Epithelial cell of esophagus (primary cell): ENCODE measurements around the gene ADAMTS14.
"Not testable (repeated sequence)": the region's sequence is repeated elsewhere in the genome, so short reads cannot be mapped to it uniquely, and the experiment has no call there.

Source experiments
- DNase-seq: peaks from one replicate; pipeline ENCODE4 v3.0.0; 2010; ENCODE audit warnings: low read depth
- H3K4me3 ChIP-seq: 2 replicates; pipeline ENCODE4 v1.5.1; 2011; ENCODE audit warnings: mild to moderate bottlenecking, low read length, control low read depth
- CTCF ChIP-seq: IDR thresholded peaks from 2 replicates; pipeline ENCODE4 v1.5.1; 2011; ENCODE audit warnings: low read depth, mild to moderate bottlenecking, low read length, control low read depth, inconsistent platforms; ENCODE audit not compliant: insufficient read depth; ENCODE audit errors: missing control alignments

ADAMTS14 gene

DNA sequence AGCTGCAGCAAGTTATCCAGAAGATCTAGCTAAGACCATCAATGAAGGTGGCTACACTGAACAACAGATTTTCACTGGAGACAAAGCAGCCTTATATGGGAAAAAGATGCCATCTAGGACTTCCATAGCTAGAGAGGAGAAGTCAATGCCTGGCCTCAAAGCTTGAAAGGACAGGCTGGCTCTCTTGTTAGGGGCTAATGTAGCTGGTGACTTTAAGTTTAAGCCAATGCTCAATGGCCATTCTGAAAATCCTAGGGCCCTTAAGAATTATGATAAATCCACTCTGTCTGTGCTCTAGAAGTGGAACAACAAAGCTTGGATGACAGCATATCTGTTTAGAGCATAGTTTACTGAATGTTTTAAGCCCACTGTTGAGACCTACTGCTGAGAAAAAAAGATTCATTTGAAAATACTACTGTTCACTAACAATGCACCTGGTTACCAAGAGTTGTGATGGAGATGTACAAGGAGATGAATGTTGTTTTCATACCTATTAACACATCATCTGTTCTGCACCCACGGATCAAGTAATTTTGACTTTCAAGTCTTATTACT is 13.6 kb upstream of the ADAMTS14 start:
- TF ChIP-seq CTCF = no peak
- H3K4me3 ChIP-seq = no peak overlapping the region
- no peak for DNase-seq

GRCh38 chr10:70659306-70659705 is 13.0 kb upstream of the ADAMTS14 start:
- no peak for TF ChIP-seq CTCF
- no peak overlapping the region for H3K4me3 ChIP-seq
- no peak for DNase-seq

DNA sequence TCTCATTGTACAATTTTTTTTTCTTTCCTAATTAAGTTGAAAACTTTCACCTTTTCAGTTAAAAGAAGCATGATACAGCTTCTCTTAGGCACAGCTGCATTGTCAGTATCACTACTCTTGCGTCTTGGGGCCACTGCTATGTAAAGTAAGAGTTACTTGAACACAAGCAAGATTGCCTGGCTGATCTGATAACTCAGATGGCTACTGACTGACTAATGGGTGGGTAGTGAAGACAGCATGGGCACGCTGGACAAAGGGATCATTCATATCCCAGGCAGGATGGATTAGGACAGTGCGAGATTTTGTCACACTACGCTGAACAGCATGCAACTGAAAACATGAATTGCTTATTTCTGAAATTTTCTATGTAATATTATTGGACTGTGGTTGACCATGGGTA is 11.6 kb upstream of the ADAMTS14 start:
- TF ChIP-seq CTCF = no peak
- DNase-seq = no peak

DNA sequence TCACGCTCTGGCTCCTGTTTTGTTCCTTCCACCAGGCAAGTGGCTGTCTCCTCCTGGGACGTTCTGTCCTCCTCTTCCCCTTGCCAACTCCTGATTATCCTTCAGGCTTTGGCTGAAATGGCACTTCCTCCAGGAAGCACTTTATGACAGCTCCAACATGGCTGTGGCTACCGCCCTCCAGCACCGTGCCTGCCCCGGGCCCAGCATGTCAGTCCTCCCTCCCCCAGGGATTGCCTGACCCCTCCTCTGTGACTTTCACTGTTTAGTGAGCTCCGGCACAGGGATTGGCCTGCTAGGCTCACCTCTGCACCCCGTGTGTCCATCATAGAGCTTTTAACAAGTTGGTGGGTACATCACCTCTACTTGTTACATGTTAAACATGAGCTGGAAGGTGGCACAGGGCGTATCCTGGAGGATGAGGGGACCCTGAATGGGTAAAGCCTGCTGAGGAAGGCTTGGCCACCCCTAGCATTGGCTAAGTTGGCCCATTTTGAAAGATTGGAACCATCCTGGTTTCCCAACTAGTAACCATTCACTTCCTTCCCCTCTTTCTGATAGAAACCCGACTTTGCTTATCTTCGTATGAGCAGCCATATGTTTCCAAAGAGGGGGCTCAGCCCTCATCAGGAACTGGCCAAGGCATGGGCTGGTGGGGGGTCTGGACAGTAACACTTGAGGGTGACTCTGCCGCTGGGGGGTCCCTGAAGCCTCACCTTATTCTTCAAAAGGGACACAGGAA is 10.5 kb upstream of the ADAMTS14 start:
- no peak for DNase-seq
- no peak for TF ChIP-seq CTCF
- H3K4me3 ChIP-seq = no peak overlapping the region

More for the DNA sequence above, 11.6 kb upstream of the ADAMTS14 start:
- no peak overlapping the region for H3K4me3 ChIP-seq

DNA sequence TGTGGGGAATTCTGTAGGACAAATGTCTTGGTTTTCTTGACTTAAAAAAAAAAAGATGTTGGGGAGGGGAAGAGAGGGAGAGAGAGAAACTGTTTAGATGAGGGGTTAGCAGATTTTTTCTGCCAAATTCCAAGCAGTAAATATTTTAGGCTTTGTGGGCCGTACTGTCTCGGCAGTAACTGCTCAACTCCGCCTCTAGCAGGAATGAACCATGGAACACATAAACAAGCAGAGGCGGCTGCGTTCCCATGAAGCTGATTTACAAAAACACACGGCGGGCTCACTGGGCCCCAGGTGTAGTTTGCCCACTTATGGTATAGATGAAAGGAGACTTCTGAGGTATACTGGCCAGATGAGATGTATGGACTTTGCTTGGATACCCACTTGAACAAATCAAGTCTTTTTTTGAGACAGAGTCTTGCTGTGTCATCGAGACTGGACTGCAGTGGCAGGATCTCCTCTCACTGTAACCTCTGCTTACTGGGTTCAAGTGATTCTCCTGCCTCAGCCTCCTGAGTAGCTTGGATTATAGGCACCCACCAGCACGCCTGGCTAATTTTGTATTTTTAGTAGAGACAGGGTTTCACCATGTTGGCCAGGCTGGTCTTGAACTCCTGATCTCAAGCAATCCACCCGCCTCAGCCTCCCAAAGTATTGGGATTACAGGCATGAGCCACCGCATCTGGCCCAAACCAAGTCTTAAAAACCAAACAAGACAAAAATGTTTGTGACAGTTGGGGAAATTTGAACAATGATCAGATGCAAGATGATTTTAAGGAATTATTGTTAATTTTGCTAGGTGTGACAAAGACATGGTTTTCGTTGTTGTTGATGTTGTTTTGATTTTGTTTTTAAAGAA is 9.7 kb upstream of the ADAMTS14 start:
- H3K4me3 ChIP-seq = no peak overlapping the region
- no peak for DNase-seq
- no peak for TF ChIP-seq CTCF

DNA sequence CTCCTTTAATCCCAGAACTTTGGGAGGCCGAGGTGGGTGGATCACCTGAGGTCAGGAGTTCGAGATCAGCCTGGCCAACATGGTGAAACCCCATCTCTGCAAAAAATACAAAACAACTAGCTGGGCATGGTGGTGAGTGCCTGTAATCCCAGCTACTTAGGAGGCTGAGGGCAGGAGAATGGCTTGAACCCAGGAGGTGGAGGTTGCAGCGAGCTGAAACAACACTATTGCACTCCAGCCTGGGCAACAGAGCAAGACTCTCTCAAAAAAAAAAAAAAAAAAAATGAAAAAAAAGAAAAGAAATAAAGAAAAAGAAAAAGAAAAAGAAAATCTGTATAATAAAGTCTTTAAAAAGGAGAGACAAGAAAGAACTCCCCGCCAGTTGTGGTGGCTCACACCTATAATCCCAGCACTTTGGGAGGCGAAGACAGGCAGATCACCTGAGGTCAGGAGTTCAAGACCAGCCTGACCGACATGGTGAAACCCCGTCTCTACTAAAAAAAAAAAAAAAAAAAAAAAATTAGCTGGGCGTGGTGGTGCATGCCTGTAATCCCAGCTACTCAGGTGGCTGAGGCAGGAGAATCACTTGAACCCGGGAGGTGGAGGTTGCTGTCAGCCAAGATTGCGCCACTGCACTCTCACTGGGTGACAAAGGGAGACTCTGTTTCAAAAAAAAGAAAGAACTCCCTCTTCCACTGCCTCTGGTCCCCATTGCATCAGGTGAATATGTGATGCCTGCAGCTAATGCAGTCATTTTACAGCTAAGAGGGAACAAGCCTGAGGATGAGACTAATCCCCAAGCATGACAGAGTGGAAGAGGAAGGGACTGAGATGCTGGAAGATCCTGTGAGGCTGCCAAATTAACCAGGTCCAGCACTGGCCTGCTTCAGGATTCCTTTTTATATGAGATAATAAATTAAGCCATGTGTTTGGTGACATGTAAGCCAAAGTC is 8.6 kb upstream of the ADAMTS14 start:
- not testable (repeated sequence) for DNase-seq, H3K4me3 ChIP-seq

DNA sequence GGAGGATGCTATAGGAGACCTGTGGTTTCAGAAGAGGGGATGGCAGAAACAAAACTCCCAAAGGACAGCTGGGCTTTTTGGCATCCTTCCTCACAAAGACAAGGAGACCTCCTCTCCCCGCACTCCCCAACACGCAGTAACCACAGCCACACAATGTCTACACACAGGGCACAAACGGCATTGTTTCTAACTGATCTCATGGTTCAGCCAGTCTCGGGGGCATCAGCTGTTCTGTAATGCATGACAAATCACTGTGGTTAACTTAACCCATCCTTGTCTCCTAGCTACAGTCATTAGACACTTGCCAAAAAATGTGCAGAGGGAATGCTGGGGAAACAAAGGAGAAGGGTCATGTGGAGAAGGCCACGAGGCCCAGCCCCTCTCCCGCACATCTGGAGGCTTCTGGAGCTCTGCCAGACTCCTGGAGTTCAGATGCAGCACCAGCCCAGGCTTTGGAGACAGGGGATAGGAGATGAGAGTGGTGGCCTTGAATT is 7.6 kb upstream of the ADAMTS14 start:
- DNase-seq = peak; percentile 78

More for the DNA sequence above, 7.6 kb upstream of the ADAMTS14 start:
- TF ChIP-seq CTCF = no peak
- H3K4me3 ChIP-seq = no peak overlapping the region
